Adrenal gland (tissue), 12 donors: Measurements from ENCODE around the gene PHACTR3. TPM values are rescaled to one million over a fixed set of nuclear protein-coding genes. Genes with fewer than 3 reads are reported as not detected.

Experiments
- DNase-seq, 7 donors: peaks; one replicate each; pipeline ENCODE4 v3.0.0-alpha.2; 2019 to 2020
- H3K27ac ChIP-seq, 5 donors: fragments of 200-600 bp; sonication (generic) in 4 of 5; 1 replicate in 3 of 5; 2 replicates in 2 of 5; pipeline versions ENCODE4 v1.5.1 to v1.8.0; 2016 to 2020; ENCODE audit warnings: mild to moderate bottlenecking in 1 of 5
- H3K27me3 ChIP-seq: fragments of 200-600 bp; 2 replicates; pipeline ENCODE4 v1.8.0; 2021
- H3K36me3 ChIP-seq, 2 donors: fragments of 200-600 bp; replicated peaks in 1 of 2; 1 replicate in 1 of 2; 2 replicates in 1 of 2; pipeline versions ENCODE4 v1.5.1 to v1.8.0; 2018 to 2022
- H3K4me1 ChIP-seq, 2 donors: fragments of 200-600 bp; replicated peaks in 1 of 2; 1 replicate in 1 of 2; 2 replicates in 1 of 2; pipeline versions ENCODE4 v1.5.1 to v1.8.0; 2018 to 2021
- H3K4me3 ChIP-seq, 4 donors: fragments of 200-600 bp; sonication (generic) in 3 of 4; one replicate each; pipeline ENCODE4 v1.5.1; 2016 to 2018
- H3K9me3 ChIP-seq, 3 donors: fragments of 200-600 bp; sonication (generic) in 1 of 3; replicated peaks in 1 of 3; 1 replicate in 2 of 3; 2 replicates in 1 of 3; pipeline versions ENCODE4 v1.5.1 to v1.8.0; 2016 to 2021
- CTCF ChIP-seq, 6 experiments: fragments of 450-650 bp in 4 of 6; fragments of 200-600 bp in 2 of 6; sonication (generic) in 1 of 6; IDR thresholded peaks; 1 replicate in 5 of 6; 2 replicates in 1 of 6; pipeline versions ENCODE4 v1.5.1 to v1.8.0; 2016 to 2021; ENCODE audit warnings: antibody characterized with exemption in 6 of 6, mild to moderate bottlenecking in 2 of 6, moderate library complexity in 1 of 6
- POLR2A ChIP-seq, 2 donors: fragments of 450-650 bp; IDR thresholded peaks; one replicate each; pipeline ENCODE4 v1.6.1; 2017; ENCODE audit warnings: antibody characterized with exemption in 2 of 2, mild to moderate bottlenecking in 2 of 2, moderate library complexity in 1 of 2
- WGBS, 4 donors: extraction: QIAGEN DNeasy Blood & Tissue Kit in 2 of 4; methylation state at CpG; one replicate each; pipeline versions ENCODE4 v1.1.5 to v1.1.7; 2013 to 2017; 5-methylcytosine and 5-hydroxymethylcytosine counted together
- intact Hi-C, 2 donors: fragments of 100-400 bp; cut with DNase I; formaldehyde crosslinking; loops; one replicate each; pipeline versions ENCODE4 v1.14.1 to v1.15.0; 2022 to 2023
- polyA plus RNA-seq, 3 donors: library from polyadenylated mRNA; stranded (reverse); fragments of 200-250 nt in 2 of 3; fragments of 350-450 nt in 1 of 3; fragmentation: Illumina TruSeq in 1 of 3; extraction: RNeasy Lipid Tissue Mini Kit (QIAGEN cat#74804) in 1 of 3; gene quantifications; one replicate each; pipeline ENCODE4 v1.2.3, GENCODE V29; 2013 to 2014
- total RNA-seq, 9 donors: library from RNA; depleted of rRNA in 4 of 9; stranded (reverse); fragments of >200 nt in 4 of 9; fragments of 120-200 nt in 1 of 9; fragmentation: NEBNext Ultra II Directional in 1 of 9; extraction: Animal tissue kit (Norgen Biotek cat#: 25700) in 1 of 9; gene quantifications; one replicate each; pipeline versions ENCODE4 v1.1.0 to v1.2.4, GENCODE V29; 2013 to 2023
- donor health status: healthy with polysubstance abuse.
- donor health status: Bipolar disorder and iron deficiency.
- donor health status: DM: yes; HTN: yes; CAD: no.
- donor health status: DM: no; HTN: no; CAD: no.
- donor health status: DM: no; HTN: no; CAD: no.
- donor health status: DM: yes; HTN: yes; CAD: no.

Gene PHACTR3
- total and polyA plus RNA-seq, 12 donors = 0.17 to 4.5 (median 0.81) TPM

- H3K27me3 ChIP-seq = peaks cover 6% of the 10 kb centered on the region
- intact Hi-C loops = no loop called here
- H3K4me3 ChIP-seq = no peak overlapping the region
- no peak for TF ChIP-seq POLR2A (IDR thresholded peaks at IDR 0.05)
- TF ChIP-seq CTCF (IDR thresholded peaks at IDR 0.05) = peak in 5 of 6 experiments; percentile 33 to 60 (median 45)
- no peak overlapping the region for H3K27ac ChIP-seq
- DNase-seq = peak in 2 of 7 donors; percentile 25 to 46
- H3K4me1 ChIP-seq = no peaks in the 10 kb centered on the region
- no peaks in the 10 kb centered on the region for H3K36me3 ChIP-seq
- WGBS, 4 donors = 36 to 40% (median 38%) methylated on average over 7 of the region's 7 CpGs
- H3K9me3 ChIP-seq = no peaks in the 10 kb centered on the region
Measured at GRCh38 chr20:59560588-59561227, 43.6 kb upstream of the PHACTR3 start.

GRCh38 chr20:59561228-59561605, 43.1 kb upstream of the PHACTR3 start:
- 68 to 87% (median 73%) methylated on average over 4 of the region's 4 CpGs for WGBS, 4 donors
- intact Hi-C loops = no loop called here
- Histone ChIP-seq H3K27me3 (peaks cover 6% of the 10 kb centered on the region), H3K36me3 (no peaks in the 10 kb centered on the region), H3K9me3 (no peaks in the 10 kb centered on the region), H3K4me3 (no peak overlapping the region), H3K4me1 (no peaks in the 10 kb centered on the region), H3K27ac (no peak overlapping the region)
- no peak for DNase-seq
- no peak for TF ChIP-seq CTCF (IDR thresholded peaks at IDR 0.05)
- no peak for TF ChIP-seq POLR2A (IDR thresholded peaks at IDR 0.05)

- no peaks in the 10 kb centered on the region for H3K9me3 ChIP-seq
- TF ChIP-seq CTCF (IDR thresholded peaks at IDR 0.05) (no peak), POLR2A (IDR thresholded peaks at IDR 0.05) (no peak)
- no peak overlapping the region for H3K4me3 ChIP-seq
- no peak for DNase-seq
- no peak overlapping the region for H3K27ac ChIP-seq
- intact Hi-C loops = no loop called here
- 73 to 79% (median 76%) methylated on average over 5 of the region's 5 CpGs for WGBS, 4 donors
- no peaks in the 10 kb centered on the region for H3K4me1 ChIP-seq
- peaks cover 6% of the 10 kb centered on the region for H3K27me3 ChIP-seq
- H3K36me3 ChIP-seq = no peaks in the 10 kb centered on the region
Measured at GRCh38 chr20:59561614-59562277, 42.6 kb upstream of the PHACTR3 start.

- DNase-seq = no peak
- H3K27ac ChIP-seq = no peak overlapping the region
- H3K36me3 ChIP-seq = no peaks in the 10 kb centered on the region
- H3K9me3 ChIP-seq = no peaks in the 10 kb centered on the region
- WGBS, 4 donors = 78 to 88% (median 83%) methylated on average over 9 to 12 of the region's 12 CpGs
- H3K27me3 ChIP-seq = peaks cover 6% of the 10 kb centered on the region
- no peaks in the 10 kb centered on the region for H3K4me1 ChIP-seq
- intact Hi-C loops = no loop called here
- no peak for TF ChIP-seq POLR2A (IDR thresholded peaks at IDR 0.05)
- H3K4me3 ChIP-seq = no peak overlapping the region
Measured at GRCh38 chr20:59564171-59564570, 40.2 kb upstream of the PHACTR3 start.

GRCh38 chr20:59564943-59565342, 39.4 kb upstream of the PHACTR3 start:
- intact Hi-C loops = no loop called here

More at GRCh38 chr20:59564943-59565342, 39.4 kb upstream of the PHACTR3 start:
- Histone ChIP-seq H3K27ac (no peak overlapping the region), H3K27me3 (peaks cover 6% of the 10 kb centered on the region), H3K4me1 (no peaks in the 10 kb centered on the region), H3K9me3 (no peaks in the 10 kb centered on the region), H3K36me3 (no peaks in the 10 kb centered on the region), H3K4me3 (no peak overlapping the region)
- WGBS, 4 donors = 50 to 62% (median 53%) methylated on average over 1 of the region's 1 CpG
- no peak for DNase-seq
- TF ChIP-seq CTCF (IDR thresholded peaks at IDR 0.05) (no peak), POLR2A (IDR thresholded peaks at IDR 0.05) (no peak)
